Embryonic facial prominence (tissue), 1 donor: ENCODE results near the gene TRABD2B.

Experiments used
- DNase-seq: peaks from one replicate; pipeline ENCODE4 v3.0.0-alpha.2; 2016; ENCODE audit errors: extremely low spot score

TRABD2B gene

GRCh38 chr1:47876587-47876963 lies 120.6 kb downstream of the TRABD2B start:
- DNase-seq = no peak

GRCh38 chr1:47875831-47876586 lies 121.2 kb downstream of the TRABD2B start:
- no peak for DNase-seq

- DNase-seq = no peak
These were observed 122.1 kb downstream of the TRABD2B start for GRCh38 chr1:47875036-47875435.

GRCh38 chr1:47873337-47873736 lies 123.8 kb downstream of the TRABD2B start:
- no peak for DNase-seq

GRCh38 chr1:47872886-47873285 lies 124.3 kb downstream of the TRABD2B start:
- DNase-seq = no peak

- no peak for DNase-seq
These were observed 125.3 kb downstream of the TRABD2B start for GRCh38 chr1:47871799-47872353.

- DNase-seq = no peak
These were observed 126.1 kb downstream of the TRABD2B start for GRCh38 chr1:47870946-47871676.

GRCh38 chr1:47870480-47870879 lies 126.7 kb downstream of the TRABD2B start:
- no peak for DNase-seq

GRCh38 chr1:47868348-47868676 lies 128.9 kb downstream of the TRABD2B start:
- no peak for DNase-seq

- DNase-seq = no peak
These were observed 129.5 kb downstream of the TRABD2B start for GRCh38 chr1:47867438-47868347.

- no peak for DNase-seq
These were observed 130.4 kb downstream of the TRABD2B start for GRCh38 chr1:47866601-47867437.

- no peak for DNase-seq
These were observed 131.2 kb downstream of the TRABD2B start for GRCh38 chr1:47865881-47866535.

- no peak for DNase-seq
These were observed 138.0 kb downstream of the TRABD2B start for GRCh38 chr1:47859092-47859743.

GRCh38 chr1:47856996-47857395 lies 140.2 kb downstream of the TRABD2B start:
- no peak for DNase-seq

GRCh38 chr1:47855230-47855629 lies 142.0 kb downstream of the TRABD2B start:
- DNase-seq = no peak

- DNase-seq = no peak
These were observed 142.5 kb downstream of the TRABD2B start for GRCh38 chr1:47854552-47855144.

- no peak for DNase-seq
These were observed 143.3 kb downstream of the TRABD2B start for GRCh38 chr1:47853852-47854251.

GRCh38 chr1:47853059-47853458 lies 144.1 kb downstream of the TRABD2B start:
- no peak for DNase-seq

GRCh38 chr1:47852006-47852718 lies 145.0 kb downstream of the TRABD2B start:
- DNase-seq = no peak
